Measurements from ENCODE around the gene ARHGAP24. TPM values are rescaled to one million over a fixed set of nuclear protein-coding genes. Genes with fewer than 3 reads are reported as not detected.

Gene ARHGAP24
- total and polyA plus RNA-seq, 4 donors: 16.1 to 40.5 (median 24.4) TPM

GRCh38 chr4:86026720-86027119, 551.8 kb downstream of the ARHGAP24 start:
- 20% methylated on average over 1 of the region's 8 CpGs for WGBS (ENCODE audit: insufficient coverage)
- no peaks in the 10 kb centered on the region for H3K27me3 ChIP-seq (ENCODE audit: control insufficient read depth, insufficient read depth, low read length)

GRCh38 chr4:86031927-86032326, 557.0 kb downstream of the ARHGAP24 start:
- H3K36me3 ChIP-seq (ENCODE audit: control insufficient read depth, insufficient read depth, low read length): peaks cover 3% of the 10 kb centered on the region
- H3K27me3 ChIP-seq (ENCODE audit: control insufficient read depth, insufficient read depth, low read length): no peaks in the 10 kb centered on the region
- H3K9me3 ChIP-seq (ENCODE audit: control insufficient read depth, insufficient read depth, low read length): no peaks in the 10 kb centered on the region
- no peak for DNase-seq (ENCODE audit: low read depth in 4 of 6, low spot score in 6 of 6)
- no peak overlapping the region for H3K4me3 ChIP-seq (ENCODE audit: low read depth, low read length)
- peaks cover 6% of the 10 kb centered on the region for H3K4me1 ChIP-seq (ENCODE audit: control insufficient read depth, insufficient read depth, low read length)
- WGBS (ENCODE audit: insufficient coverage): 71% methylated on average over 1 of the region's 3 CpGs
- H3K27ac ChIP-seq (ENCODE audit: low read depth, low read length): peak overlapping the region; percentile 63

More at GRCh38 chr4:86026720-86027119, 551.8 kb downstream of the ARHGAP24 start:
- peak in 2 of 6 donors; percentile 43 to 55 for DNase-seq (ENCODE audit: low read depth in 4 of 6, low spot score in 6 of 6)
- no peak overlapping the region for H3K27ac ChIP-seq (ENCODE audit: low read depth, low read length)
- H3K9me3 ChIP-seq (ENCODE audit: control insufficient read depth, insufficient read depth, low read length): no peaks in the 10 kb centered on the region
- no peaks in the 10 kb centered on the region for H3K4me1 ChIP-seq (ENCODE audit: control insufficient read depth, insufficient read depth, low read length)
- no peak overlapping the region for H3K4me3 ChIP-seq (ENCODE audit: low read depth, low read length)
- peaks cover 6% of the 10 kb centered on the region for H3K36me3 ChIP-seq (ENCODE audit: control insufficient read depth, insufficient read depth, low read length)

DNA sequence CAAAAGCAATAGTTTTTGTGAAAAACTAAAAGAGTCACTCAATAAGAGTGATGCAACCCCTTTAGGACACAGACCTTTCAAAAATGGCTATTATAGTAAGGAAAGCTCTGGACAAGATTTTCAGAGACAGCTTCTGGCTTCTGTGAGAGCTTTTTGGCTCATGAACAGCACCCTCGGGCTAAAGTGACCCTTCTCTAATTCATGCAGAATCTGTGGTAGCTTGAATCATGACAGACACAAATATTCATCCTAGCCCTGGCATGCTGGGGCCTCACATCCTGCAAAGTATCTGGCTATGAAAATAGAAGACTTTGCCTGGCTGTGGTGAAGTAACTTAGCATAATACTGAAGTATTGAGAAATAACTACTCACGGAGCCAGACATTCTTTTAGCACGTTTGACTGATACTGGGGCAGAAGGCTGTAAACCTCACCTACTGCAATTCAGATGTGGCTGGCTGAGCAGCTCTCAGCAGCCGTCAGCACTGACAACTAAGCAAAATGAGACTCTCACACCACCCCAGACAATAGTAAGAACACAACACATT, 557.6 kb downstream of the ARHGAP24 start:
- H3K9me3 ChIP-seq (ENCODE audit: control insufficient read depth, insufficient read depth, low read length): no peaks in the 10 kb centered on the region
- peaks cover 6% of the 10 kb centered on the region for H3K4me1 ChIP-seq (ENCODE audit: control insufficient read depth, insufficient read depth, low read length)
- peak overlapping the region; percentile 63 for H3K27ac ChIP-seq (ENCODE audit: low read depth, low read length)
- no peaks in the 10 kb centered on the region for H3K27me3 ChIP-seq (ENCODE audit: control insufficient read depth, insufficient read depth, low read length)
- DNase-seq (ENCODE audit: low read depth in 4 of 6, low spot score in 6 of 6): peak in 1 of 6 donors; percentile 27
- H3K36me3 ChIP-seq (ENCODE audit: control insufficient read depth, insufficient read depth, low read length): peaks cover 3% of the 10 kb centered on the region
- H3K4me3 ChIP-seq (ENCODE audit: low read depth, low read length): no peak overlapping the region
- 44% methylated on average over 4 of the region's 4 CpGs for WGBS (ENCODE audit: insufficient coverage)

DNA sequence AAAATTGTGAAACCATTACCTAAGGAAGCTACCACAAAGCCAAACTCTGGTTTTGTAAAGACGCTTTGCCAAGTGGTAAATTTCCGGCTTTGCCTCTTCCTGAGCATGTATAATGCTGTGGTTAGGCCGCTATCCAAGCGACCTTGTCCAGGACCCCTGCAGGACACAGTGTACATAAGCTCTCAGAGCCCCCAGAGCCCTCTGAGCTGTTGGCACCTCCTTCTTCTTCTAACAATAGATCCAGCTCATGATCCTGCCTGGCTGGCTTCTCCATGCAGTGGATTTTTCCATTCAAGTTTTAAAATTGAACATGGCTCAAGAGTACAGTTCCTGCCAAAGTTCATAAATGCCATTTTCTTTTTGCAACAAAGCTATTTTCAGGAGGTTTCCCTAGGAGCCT, 558.2 kb downstream of the ARHGAP24 start:
- peak overlapping the region; percentile 63 for H3K27ac ChIP-seq (ENCODE audit: low read depth, low read length)
- H3K4me1 ChIP-seq (ENCODE audit: control insufficient read depth, insufficient read depth, low read length): peaks cover 6% of the 10 kb centered on the region
- H3K4me3 ChIP-seq (ENCODE audit: low read depth, low read length): no peak overlapping the region
- no peaks in the 10 kb centered on the region for H3K27me3 ChIP-seq (ENCODE audit: control insufficient read depth, insufficient read depth, low read length)
- peaks cover 3% of the 10 kb centered on the region for H3K36me3 ChIP-seq (ENCODE audit: control insufficient read depth, insufficient read depth, low read length)
- H3K9me3 ChIP-seq (ENCODE audit: control insufficient read depth, insufficient read depth, low read length): no peaks in the 10 kb centered on the region
- WGBS (ENCODE audit: insufficient coverage): 44% methylated on average over 4 of the region's 4 CpGs
- DNase-seq (ENCODE audit: low read depth in 4 of 6, low spot score in 6 of 6): peak in 3 of 6 donors; percentile 37 to 74 (median 54)

DNA sequence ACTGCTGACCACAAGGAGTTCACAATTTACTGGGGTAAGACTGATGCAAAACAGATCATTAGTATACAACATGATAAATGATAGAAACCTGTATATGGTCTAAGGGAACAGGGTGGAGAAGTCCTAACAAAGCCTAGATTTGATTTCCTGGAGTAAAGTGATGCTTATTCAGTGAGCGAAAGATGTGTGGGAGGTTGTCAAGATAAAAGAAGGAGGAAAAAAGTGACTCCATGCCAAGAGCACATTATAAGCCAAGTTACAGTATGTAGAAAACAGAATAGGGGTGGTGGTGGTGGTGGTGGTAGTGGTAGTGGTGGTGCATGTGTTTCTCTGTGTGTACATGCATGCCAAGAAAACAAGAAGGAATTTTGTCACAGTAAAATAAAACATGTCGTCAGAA, 559.7 kb downstream of the ARHGAP24 start:
- H3K36me3 ChIP-seq (ENCODE audit: control insufficient read depth, insufficient read depth, low read length): peaks cover 7% of the 10 kb centered on the region
- WGBS (ENCODE audit: insufficient coverage): 67% methylated on average over 2 of the region's 2 CpGs
- DNase-seq (ENCODE audit: low read depth in 4 of 6, low spot score in 6 of 6): no peak
- H3K4me3 ChIP-seq (ENCODE audit: low read depth, low read length): no peak overlapping the region
- H3K27me3 ChIP-seq (ENCODE audit: control insufficient read depth, insufficient read depth, low read length): no peaks in the 10 kb centered on the region
- no peaks in the 10 kb centered on the region for H3K9me3 ChIP-seq (ENCODE audit: control insufficient read depth, insufficient read depth, low read length)
- peaks cover 6% of the 10 kb centered on the region for H3K4me1 ChIP-seq (ENCODE audit: control insufficient read depth, insufficient read depth, low read length)
- no peak overlapping the region for H3K27ac ChIP-seq (ENCODE audit: low read depth, low read length)

DNA sequence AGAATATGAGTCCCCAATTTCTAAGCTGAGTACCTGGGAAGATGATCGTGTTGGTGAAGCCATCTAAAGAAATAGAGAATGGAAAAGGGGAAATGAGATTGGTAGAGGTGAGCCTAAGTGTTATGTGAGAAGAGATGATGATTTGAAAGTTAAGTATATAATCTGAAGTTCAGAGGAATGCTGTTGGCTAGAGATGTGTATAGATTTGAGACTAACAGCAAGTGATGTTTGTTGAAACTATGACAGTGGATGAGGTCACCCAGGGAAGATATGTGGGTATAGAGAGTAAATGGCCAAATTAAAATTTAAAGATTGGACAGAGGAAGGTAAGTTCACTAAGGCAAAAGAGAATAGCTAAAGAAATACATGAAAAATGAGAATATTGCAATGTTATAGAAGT, 560.7 kb downstream of the ARHGAP24 start:
- Histone ChIP-seq H3K27me3 (ENCODE audit: control insufficient read depth, insufficient read depth, low read length) (no peaks in the 10 kb centered on the region), H3K27ac (ENCODE audit: low read depth, low read length) (no peak overlapping the region), H3K36me3 (ENCODE audit: control insufficient read depth, insufficient read depth, low read length) (peaks cover 6% of the 10 kb centered on the region), H3K4me3 (ENCODE audit: low read depth, low read length) (no peak overlapping the region), H3K4me1 (ENCODE audit: control insufficient read depth, insufficient read depth, low read length) (peaks cover 6% of the 10 kb centered on the region), H3K9me3 (ENCODE audit: control insufficient read depth, insufficient read depth, low read length) (no peaks in the 10 kb centered on the region)
- 94% methylated on average over 1 of the region's 1 CpG for WGBS (ENCODE audit: insufficient coverage)
- DNase-seq (ENCODE audit: low read depth in 4 of 6, low spot score in 6 of 6): no peak

- WGBS (ENCODE audit: insufficient coverage): 100% methylated on average over 2 of the region's 4 CpGs
- no peak overlapping the region for H3K27ac ChIP-seq (ENCODE audit: low read depth, low read length)
- peaks cover 6% of the 10 kb centered on the region for H3K36me3 ChIP-seq (ENCODE audit: control insufficient read depth, insufficient read depth, low read length)
- no peaks in the 10 kb centered on the region for H3K9me3 ChIP-seq (ENCODE audit: control insufficient read depth, insufficient read depth, low read length)
- no peak for DNase-seq (ENCODE audit: low read depth in 4 of 6, low spot score in 6 of 6)
- no peak overlapping the region for H3K4me3 ChIP-seq (ENCODE audit: low read depth, low read length)
- peaks cover 6% of the 10 kb centered on the region for H3K4me1 ChIP-seq (ENCODE audit: control insufficient read depth, insufficient read depth, low read length)
- H3K27me3 ChIP-seq (ENCODE audit: control insufficient read depth, insufficient read depth, low read length): no peaks in the 10 kb centered on the region
Observed at GRCh38 chr4:86036736-86037135, 561.8 kb downstream of the ARHGAP24 start.

DNA sequence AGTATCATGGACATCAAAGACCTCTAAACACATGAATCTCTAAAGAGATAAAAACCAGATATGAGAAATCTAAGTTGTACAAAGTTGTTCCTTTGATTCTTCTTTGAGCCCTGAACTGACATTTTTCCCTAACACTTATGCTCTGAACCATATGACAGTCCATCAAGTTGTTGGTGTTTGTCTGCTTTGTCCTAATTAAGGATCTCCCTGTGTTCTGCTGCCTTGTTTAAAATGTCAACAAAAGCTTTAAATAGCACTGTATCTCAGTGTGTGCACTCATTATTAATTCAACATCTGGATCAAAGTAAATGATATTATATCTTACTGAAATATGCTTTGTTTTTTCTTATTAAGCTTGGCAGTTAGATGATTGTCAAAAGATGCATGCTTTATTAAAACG, 563.1 kb downstream of the ARHGAP24 start:
- Histone ChIP-seq H3K9me3 (ENCODE audit: control insufficient read depth, insufficient read depth, low read length) (no peaks in the 10 kb centered on the region), H3K27me3 (ENCODE audit: control insufficient read depth, insufficient read depth, low read length) (no peaks in the 10 kb centered on the region), H3K4me1 (ENCODE audit: control insufficient read depth, insufficient read depth, low read length) (peaks cover 3% of the 10 kb centered on the region), H3K4me3 (ENCODE audit: low read depth, low read length) (no peak overlapping the region), H3K27ac (ENCODE audit: low read depth, low read length) (no peak overlapping the region), H3K36me3 (ENCODE audit: control insufficient read depth, insufficient read depth, low read length) (peaks cover 6% of the 10 kb centered on the region)
- WGBS (ENCODE audit: insufficient coverage): no CpG with 5 or more reads among the region's 1 CpG
- DNase-seq (ENCODE audit: low read depth in 4 of 6, low spot score in 6 of 6): no peak

- Histone ChIP-seq H3K27ac (ENCODE audit: low read depth, low read length) (no peak overlapping the region), H3K9me3 (ENCODE audit: control insufficient read depth, insufficient read depth, low read length) (no peaks in the 10 kb centered on the region), H3K36me3 (ENCODE audit: control insufficient read depth, insufficient read depth, low read length) (peaks cover 6% of the 10 kb centered on the region), H3K27me3 (ENCODE audit: control insufficient read depth, insufficient read depth, low read length) (no peaks in the 10 kb centered on the region), H3K4me1 (ENCODE audit: control insufficient read depth, insufficient read depth, low read length) (no peaks in the 10 kb centered on the region), H3K4me3 (ENCODE audit: low read depth, low read length) (no peak overlapping the region)
- DNase-seq (ENCODE audit: low read depth in 4 of 6, low spot score in 6 of 6): peak; percentile 48 to 93 (median 66)
- no CpG with 5 or more reads among the region's 8 CpGs for WGBS (ENCODE audit: insufficient coverage)
Observed at GRCh38 chr4:86043755-86044592, 569.0 kb downstream of the ARHGAP24 start.

DNA sequence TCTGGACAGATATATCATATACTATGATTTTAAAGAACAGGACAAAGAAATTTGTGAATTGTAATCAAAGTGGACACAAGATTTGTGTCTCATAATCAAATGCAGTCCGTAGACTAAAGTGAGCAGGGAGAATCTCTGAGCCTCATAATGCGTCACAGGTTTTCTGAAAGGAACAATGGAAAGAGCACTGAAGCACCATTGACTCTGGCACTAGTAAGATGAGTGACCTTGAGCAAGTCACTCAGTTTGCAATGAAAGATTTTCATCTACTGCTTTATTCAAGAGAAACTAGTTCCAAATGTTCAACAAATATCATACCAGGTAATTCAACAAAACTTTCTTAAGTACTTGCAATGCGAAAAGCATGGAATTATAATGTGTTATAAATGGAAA, 569.6 kb downstream of the ARHGAP24 start:
- Histone ChIP-seq H3K4me1 (ENCODE audit: control insufficient read depth, insufficient read depth, low read length) (no peaks in the 10 kb centered on the region), H3K4me3 (ENCODE audit: low read depth, low read length) (no peak overlapping the region), H3K27me3 (ENCODE audit: control insufficient read depth, insufficient read depth, low read length) (no peaks in the 10 kb centered on the region), H3K27ac (ENCODE audit: low read depth, low read length) (no peak overlapping the region), H3K36me3 (ENCODE audit: control insufficient read depth, insufficient read depth, low read length) (peaks cover 2% of the 10 kb centered on the region), H3K9me3 (ENCODE audit: control insufficient read depth, insufficient read depth, low read length) (no peaks in the 10 kb centered on the region)
- no peak for DNase-seq (ENCODE audit: low read depth in 4 of 6, low spot score in 6 of 6)
- 63% methylated on average over 2 of the region's 3 CpGs for WGBS (ENCODE audit: insufficient coverage)
